GM13976 (cell line): ENCODE data around the gene OSBPL2.

ENCODE experiments used
- DNase-seq: peaks from one replicate; pipeline ENCODE4 v3.0.0; 2012; ENCODE audit warnings: low spot score
- in situ Hi-C: fragments of 300-500 bp; cut with MboI; formaldehyde crosslinking; loops from one replicate; pipeline ENCODE4 v1.12.0; 2022; ENCODE audit warnings: low sequenced_read_pairs, mixed read lengths, inconsistent platforms; ENCODE audit not compliant: unreplicated experiment
- TF ChIP-seq, protein P1 (sequence below): IDR thresholded peaks from 2 replicates; pipeline ENCODE4 v1.5.1; 2012; ENCODE audit warnings: borderline replicate concordance, mild to moderate bottlenecking; ENCODE audit not compliant: insufficient read depth; ENCODE audit errors: extremely low read depth, missing control alignments, control extremely low read depth

Gene OSBPL2

DNA sequence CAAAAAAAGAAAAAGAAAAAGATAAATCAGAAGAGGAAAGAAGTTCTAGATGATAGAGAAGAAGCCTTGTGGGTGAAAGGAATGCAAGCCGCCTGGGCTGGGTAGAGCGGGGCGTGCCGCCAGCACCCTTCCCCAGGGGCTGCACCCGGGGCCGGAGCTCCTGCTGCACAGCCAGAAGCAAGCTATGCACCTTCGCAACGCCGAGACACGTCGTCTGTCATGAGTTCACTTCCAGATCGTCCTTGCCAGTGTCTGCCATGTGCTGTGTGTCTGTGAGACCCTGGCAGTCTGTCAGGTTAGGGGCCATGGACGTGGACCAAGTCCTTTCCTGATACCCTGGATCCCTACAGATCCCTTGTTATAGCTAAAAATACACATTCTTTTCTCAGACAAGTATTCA is 38.9 kb downstream of the OSBPL2 start:
- in situ Hi-C loops = no loop called here
- TF ChIP-seq, protein P1, sequence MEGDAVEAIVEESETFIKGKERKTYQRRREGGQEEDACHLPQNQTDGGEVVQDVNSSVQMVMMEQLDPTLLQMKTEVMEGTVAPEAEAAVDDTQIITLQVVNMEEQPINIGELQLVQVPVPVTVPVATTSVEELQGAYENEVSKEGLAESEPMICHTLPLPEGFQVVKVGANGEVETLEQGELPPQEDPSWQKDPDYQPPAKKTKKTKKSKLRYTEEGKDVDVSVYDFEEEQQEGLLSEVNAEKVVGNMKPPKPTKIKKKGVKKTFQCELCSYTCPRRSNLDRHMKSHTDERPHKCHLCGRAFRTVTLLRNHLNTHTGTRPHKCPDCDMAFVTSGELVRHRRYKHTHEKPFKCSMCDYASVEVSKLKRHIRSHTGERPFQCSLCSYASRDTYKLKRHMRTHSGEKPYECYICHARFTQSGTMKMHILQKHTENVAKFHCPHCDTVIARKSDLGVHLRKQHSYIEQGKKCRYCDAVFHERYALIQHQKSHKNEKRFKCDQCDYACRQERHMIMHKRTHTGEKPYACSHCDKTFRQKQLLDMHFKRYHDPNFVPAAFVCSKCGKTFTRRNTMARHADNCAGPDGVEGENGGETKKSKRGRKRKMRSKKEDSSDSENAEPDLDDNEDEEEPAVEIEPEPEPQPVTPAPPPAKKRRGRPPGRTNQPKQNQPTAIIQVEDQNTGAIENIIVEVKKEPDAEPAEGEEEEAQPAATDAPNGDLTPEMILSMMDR = no peak

DNA sequence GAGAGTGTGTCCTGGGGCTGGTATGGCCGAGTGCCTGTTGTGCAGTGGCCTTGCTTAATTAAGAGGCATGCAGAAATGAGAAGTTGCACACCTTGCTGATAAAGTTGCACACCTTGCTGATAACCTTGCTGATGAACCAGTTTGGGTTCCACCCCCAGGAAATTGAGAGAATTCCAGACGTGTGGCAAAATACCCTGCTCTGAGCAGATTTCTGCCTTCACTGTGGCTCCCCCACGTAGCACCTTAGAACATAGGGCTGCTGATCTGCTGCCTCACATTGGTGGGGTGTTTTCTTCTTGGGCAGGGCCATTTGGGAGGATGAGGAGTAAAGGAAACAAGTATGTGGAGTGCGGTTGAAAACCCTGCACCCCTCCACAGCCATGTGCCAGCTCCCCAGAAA is 42.0 kb downstream of the OSBPL2 start:
- DNase-seq = no peak
- TF ChIP-seq, protein P1 = no peak
- in situ Hi-C loops = no loop called here

More for the DNA sequence above, 38.9 kb downstream of the OSBPL2 start:
- no peak for DNase-seq

DNA sequence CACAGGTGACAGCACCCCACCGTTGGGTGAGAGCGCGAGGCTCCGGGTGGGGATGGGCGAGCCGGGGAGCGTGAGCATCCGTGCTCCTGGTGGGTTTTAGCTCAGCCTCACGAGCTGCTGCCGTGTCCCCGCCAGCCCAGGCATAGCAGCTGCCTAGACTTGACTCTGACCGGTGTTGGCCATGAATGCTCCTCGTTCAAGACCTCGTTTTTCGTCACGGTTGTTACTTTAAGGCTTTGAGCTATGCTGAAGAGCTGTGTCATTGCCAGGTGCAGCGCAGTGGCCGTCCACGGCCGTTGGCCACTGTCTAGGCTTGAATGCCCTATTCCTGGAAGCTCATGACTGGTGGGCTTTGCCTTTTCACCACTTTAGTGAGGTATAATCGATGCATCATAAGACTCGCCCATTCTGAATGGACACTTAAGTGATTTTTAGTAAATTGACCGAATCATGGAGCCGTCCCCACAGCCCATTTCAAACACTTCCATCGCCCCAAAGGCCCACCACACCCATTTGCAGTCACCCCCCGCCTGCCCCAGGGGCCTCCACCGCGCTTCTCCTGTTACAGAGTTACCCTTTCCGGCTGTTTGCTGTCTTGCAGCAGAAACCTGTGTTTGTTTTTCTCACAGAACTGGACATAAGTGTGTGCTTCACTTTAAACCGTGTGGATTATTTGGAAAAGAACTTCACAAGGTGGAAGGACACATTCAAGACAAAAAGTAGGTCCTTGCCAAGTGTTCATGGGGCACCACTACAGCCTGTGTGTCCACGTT is 43.0 kb downstream of the OSBPL2 start:
- TF ChIP-seq, protein P1 = no peak
- in situ Hi-C loops = no loop called here
- DNase-seq = no peak

DNA sequence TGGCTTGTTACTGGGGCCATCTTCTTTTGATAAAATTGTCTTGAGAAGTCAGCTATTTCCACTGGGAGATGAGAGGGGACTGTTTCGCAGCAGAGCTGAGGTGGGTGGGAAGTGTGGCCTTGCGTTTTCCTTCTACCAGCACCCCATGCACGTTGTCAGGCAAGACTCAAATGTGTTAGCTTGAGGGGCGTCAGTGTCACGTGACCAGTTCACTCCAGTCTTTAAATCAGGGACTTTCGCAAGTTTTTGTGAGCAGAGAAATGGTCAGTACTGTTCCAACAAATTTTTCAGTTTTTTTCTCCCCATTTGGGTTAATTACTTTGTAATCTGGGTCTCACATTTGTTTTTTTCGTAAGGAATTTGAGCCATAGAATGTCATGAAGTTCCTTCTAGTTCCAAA is 43.8 kb downstream of the OSBPL2 start:
- in situ Hi-C loops = no loop called here
- no peak for DNase-seq
- TF ChIP-seq, protein P1 = no peak

DNA sequence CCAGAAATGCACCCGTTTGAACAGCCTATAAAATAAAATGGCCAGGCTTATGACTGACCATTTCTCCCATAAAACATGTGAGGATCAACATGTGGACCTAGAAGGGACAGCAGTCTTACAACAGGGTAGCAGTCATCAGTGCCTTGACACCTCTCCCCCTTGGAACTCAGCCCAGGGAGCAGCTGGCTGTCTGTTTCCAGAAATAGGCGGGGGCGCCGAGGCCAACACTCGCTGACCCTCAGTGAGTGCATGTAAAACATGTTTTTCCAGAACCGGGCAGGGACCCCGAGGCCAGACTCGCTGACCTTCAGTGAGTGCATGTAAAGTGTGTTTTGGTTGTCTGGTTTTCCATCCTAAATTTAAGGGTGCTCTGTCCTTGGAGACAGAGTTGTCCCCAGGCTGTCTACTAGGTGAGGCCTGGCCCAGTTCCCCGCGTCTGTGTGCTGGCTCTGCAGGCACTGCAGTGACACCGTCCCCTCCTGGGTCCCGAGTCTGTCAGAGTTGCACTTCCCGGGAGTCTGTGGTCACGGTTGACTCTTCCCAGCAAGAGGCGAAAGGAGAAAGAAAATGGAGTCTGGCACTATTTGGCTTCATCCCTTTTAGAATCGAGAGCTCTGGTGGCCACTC is 44.7 kb downstream of the OSBPL2 start:
- DNase-seq = no peak
- TF ChIP-seq, protein P1 = no peak
- in situ Hi-C loops = no loop called here

DNA sequence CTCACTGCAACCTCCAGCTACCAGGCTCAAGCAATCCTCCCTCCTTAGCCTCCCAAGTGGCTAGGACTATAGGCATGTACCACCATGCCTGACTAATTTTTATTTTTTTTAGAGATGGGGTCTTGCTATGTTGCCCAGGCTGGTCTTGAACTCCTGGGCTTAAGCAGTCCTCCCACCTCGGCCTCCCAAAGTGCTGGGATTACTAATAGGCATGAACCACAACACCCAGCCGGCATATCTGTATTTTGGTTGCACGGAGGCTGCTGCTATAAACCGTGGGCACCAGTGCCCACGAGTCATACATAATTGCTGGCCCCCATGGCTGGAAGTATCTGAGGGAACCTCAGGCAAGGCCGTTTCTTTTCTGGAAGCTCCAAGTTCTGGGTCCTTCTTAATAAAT is 46.1 kb downstream of the OSBPL2 start:
- DNase-seq = no peak
- TF ChIP-seq, protein P1 = no peak
- in situ Hi-C loops = no loop called here
